ENCODE results near the gene CAV3.
"Not testable (repeated sequence)": the region's sequence is repeated elsewhere in the genome, so short reads cannot be mapped to it uniquely, and the experiment has no call there.

Gene CAV3

DNA sequence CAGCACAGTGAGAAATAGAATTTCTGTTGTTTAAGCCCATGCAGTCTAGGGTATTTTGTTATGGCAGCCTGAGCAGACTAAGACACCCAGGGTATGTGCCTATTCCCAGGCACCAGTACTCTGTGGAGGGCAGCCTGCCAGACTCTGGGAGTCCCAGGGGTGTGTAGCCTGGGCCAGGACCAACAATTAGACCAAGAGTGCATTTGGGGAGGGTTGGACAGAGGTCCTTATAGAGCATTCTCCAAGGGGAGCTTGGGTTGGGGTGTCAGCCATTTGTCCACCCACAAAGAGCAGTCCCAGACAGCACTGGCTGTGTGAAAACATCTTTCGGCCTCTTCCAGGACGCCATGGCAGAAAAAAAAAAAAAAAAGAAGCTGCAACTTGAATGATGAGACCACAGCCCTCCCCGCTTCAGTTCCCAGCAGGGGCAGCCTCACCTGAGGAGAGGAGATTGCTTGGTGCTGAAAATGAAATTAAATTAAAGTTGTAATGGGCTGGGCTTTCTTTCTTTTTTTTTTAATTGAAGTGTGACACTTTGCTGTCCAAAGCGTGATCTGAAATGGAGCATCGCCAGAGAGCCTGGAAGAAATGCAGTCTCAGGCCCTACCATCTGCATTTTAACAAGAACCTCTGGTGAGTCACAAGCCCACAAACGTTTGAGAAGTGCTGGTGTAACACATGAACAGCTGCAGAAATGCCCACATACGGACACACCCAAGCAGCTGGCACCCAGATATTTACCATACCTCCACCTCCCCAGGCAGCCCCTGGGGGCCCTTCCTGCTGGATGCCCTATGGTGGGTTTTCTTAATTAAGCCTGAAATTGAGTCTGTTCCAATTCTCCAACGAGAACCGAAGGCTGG lies 21.3 kb upstream of the CAV3 start:
- no peak for TF ChIP-seq CTCF (IDR thresholded peaks at IDR 0.05; ENCODE audit: control extremely low read depth, extremely low read depth, low read depth, missing control alignments)
- DNase-seq (ENCODE audit: extremely low spot score), result no peak
- CTCF ChIA-PET, result interaction anchor here (0.8 to 1.4 kb wide), 4 partner anchors 19 to 57 kb away, joined by 3 read pairs; partner anchors contain the start of gene OXTR
- POLR2A ChIA-PET, result no interaction called here

GRCh38 chr3:8712908-8713255 lies 20.7 kb upstream of the CAV3 start:
- ChIA-PET POLR2A (no interaction called here), CTCF (interaction anchor here (0.8 to 1.4 kb wide), 3 partner anchors 18 to 56 kb away, joined by 3 read pairs; partner anchors contain the start of gene OXTR)
- no peak for DNase-seq (ENCODE audit: extremely low spot score)
- TF ChIP-seq CTCF (IDR thresholded peaks at IDR 0.05; ENCODE audit: control extremely low read depth, extremely low read depth, low read depth, missing control alignments), result no peak

DNA sequence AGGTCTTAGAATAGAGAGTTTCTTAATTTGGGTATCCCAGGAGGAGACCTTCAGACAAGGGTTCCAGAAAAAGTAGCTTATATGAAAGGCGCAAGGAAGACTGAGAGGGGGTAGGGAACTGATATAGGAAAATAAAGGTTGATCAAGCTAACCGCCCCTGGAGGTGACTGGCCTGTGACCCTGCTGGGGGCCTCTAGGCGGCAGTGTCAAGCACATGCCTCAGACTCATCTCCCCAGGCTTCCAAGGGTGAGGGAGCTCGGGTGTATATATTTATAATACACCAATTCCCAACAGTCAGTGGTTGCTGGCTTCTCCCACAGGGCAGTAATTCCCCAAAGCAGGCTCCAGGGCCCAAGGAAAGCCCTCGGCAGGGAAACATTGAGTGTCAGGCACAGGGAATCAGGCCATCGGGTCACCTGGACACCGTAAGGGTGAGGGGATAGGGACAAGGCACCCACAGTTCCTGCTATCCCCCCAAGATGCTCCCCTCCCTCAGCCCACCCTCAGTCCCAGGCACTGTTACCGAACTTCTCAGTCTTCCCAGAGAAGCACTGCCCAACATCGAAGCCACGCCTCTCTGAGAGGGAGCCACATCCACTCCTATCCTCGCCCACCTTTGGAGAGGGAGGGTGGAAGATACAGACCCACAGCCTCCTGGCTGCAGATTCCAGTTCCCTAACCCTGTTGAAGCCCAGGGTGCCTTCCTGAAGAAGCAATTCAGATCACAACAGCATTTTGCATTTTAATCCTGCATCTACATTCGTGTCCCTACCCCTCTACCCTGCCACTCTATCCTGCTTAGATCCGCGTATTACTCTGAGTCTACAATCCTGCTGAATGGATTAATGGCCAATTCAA lies 19.5 kb upstream of the CAV3 start:
- ChIA-PET CTCF (interaction anchor here (0.6 to 1.2 kb wide), 9 partner anchors 9 to 69 kb away, joined by 3 to 10 read pairs (median 5); no protein-coding TSS in a partner anchor), POLR2A (no interaction called here)
- TF ChIP-seq CTCF (IDR thresholded peaks at IDR 0.05; ENCODE audit: control extremely low read depth, extremely low read depth, low read depth, missing control alignments), result peak; percentile 47
- DNase-seq (ENCODE audit: extremely low spot score), result no peak

DNA sequence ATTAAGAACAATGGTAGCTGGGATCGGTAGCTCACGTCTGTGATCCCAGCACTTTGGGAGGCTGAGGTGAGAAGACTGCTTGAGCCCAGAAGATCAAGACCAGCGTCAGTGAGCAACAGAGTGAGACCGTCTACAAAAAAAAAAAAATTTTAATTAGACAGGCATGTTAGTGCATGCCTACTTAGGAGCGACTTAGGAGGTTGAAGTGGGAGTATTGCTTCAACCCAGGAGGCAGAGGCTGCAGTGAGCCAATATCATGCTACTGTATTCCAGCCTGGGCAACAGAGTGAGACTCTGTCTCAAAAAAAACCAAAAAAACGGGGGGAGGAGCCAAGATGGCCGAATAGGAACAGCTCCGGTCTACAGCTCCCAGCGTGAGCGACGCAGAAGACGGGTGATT lies 17.8 kb upstream of the CAV3 start:
- CTCF ChIA-PET, result interaction anchor here (0.6 to 1.8 kb wide), 2 partner anchors 11 to 13 kb away, joined by 3 to 5 read pairs; no protein-coding TSS in a partner anchor
- DNase-seq (ENCODE audit: extremely low spot score); POLR2A ChIA-PET: not testable (repeated sequence)

- no peak for DNase-seq (ENCODE audit: extremely low spot score)
- TF ChIP-seq CTCF (IDR thresholded peaks at IDR 0.05; ENCODE audit: control extremely low read depth, extremely low read depth, low read depth, missing control alignments), result no peak
- CTCF ChIA-PET, result interaction anchor here (1.2 to 1.5 kb wide), 2 partner anchors 9 kb away, joined by 3 to 8 read pairs; no protein-coding TSS in a partner anchor
- POLR2A ChIA-PET, result no interaction called here
Observed at GRCh38 chr3:8722808-8723207, 10.8 kb upstream of the CAV3 start.

DNA sequence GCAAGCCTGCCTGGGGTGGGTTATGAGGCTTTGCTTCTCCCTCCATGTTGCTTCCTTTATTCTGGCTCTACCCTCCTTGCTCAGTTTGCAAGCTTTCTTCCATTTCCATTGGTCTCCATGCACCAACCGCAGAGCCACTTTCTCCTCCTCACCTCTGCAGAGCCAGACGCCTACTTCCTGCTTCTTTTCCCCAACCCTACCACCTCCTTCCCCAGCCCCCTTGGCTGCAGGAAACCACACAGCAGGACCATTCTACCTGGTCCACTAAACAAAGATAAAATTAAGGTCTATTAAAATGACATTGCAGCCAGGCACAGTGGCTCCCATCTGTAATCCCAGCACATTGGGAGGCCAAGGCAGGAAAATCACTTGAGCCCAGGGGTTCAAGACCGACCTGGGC lies 10.0 kb upstream of the CAV3 start:
- CTCF ChIA-PET, result interaction anchor here (1.1 to 1.5 kb wide), 3 partner anchors 8 to 16 kb away, joined by 3 to 8 read pairs (median 3); no protein-coding TSS in a partner anchor
- no peak for TF ChIP-seq CTCF (IDR thresholded peaks at IDR 0.05; ENCODE audit: control extremely low read depth, extremely low read depth, low read depth, missing control alignments)
- DNase-seq (ENCODE audit: extremely low spot score), result no peak
- POLR2A ChIA-PET, result no interaction called here
